Breast epithelium (tissue), 3 donors: ENCODE measurements around the gene SRGAP1.

ENCODE experiments used
- POLR2A ChIP-seq: fragments of 450-650 bp; IDR thresholded peaks from one replicate; pipeline ENCODE4 v1.6.1; 2016; ENCODE audit warnings: antibody characterized with exemption, mild to moderate bottlenecking, moderate library complexity
- POLR2AphosphoS5 ChIP-seq, 3 donors: sonication (generic); formaldehyde crosslinking; IDR thresholded peaks; one replicate each; pipeline ENCODE4 v1.6.1; 2017; ENCODE audit warnings: antibody characterized with exemption in 3 of 3
- TF ChIP-seq, protein P1 (sequence below), 3 donors: fragments of 450-650 bp; IDR thresholded peaks; one replicate each; pipeline ENCODE4 v1.5.1; 2016 to 2017; ENCODE audit warnings: antibody characterized with exemption in 3 of 3, mild to moderate bottlenecking in 3 of 3, moderate library complexity in 3 of 3

DNA sequence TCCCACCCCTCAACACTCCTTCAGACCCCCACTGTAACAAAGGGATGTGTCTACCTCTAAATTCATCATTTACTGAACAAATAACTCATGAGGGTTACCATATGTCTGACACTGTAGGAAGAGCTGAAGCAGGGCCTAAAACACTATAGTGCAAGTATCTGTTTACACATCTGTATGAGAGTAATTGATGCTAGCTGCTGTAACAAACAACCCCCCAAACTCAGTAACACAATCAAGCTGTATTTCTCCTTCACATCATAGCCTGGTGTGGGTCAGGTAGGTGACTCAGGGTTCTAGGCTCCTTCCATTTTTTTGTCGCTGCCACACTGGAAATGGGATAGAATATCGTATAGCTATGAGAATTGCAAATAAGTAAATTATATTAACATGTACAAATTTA is 312.6 kb downstream of the SRGAP1 start:
- TF ChIP-seq, protein P1, sequence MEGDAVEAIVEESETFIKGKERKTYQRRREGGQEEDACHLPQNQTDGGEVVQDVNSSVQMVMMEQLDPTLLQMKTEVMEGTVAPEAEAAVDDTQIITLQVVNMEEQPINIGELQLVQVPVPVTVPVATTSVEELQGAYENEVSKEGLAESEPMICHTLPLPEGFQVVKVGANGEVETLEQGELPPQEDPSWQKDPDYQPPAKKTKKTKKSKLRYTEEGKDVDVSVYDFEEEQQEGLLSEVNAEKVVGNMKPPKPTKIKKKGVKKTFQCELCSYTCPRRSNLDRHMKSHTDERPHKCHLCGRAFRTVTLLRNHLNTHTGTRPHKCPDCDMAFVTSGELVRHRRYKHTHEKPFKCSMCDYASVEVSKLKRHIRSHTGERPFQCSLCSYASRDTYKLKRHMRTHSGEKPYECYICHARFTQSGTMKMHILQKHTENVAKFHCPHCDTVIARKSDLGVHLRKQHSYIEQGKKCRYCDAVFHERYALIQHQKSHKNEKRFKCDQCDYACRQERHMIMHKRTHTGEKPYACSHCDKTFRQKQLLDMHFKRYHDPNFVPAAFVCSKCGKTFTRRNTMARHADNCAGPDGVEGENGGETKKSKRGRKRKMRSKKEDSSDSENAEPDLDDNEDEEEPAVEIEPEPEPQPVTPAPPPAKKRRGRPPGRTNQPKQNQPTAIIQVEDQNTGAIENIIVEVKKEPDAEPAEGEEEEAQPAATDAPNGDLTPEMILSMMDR (IDR thresholded peaks at IDR 0.05) = no peak
- TF ChIP-seq POLR2A (no peak), POLR2AphosphoS5 (IDR thresholded peaks at IDR 0.05) (no peak)
